Adrenal gland (tissue), 12 donors: ENCODE data around the gene UGT1A4. TPM values are rescaled to one million over a fixed set of nuclear protein-coding genes. Genes with fewer than 3 reads are reported as not detected.
"Not testable (repeated sequence)": the region's sequence is repeated elsewhere in the genome, so short reads cannot be mapped to it uniquely, and the experiment has no call there.

Experiments used
- DNase-seq, 7 donors: peaks; one replicate each; pipeline ENCODE4 v3.0.0-alpha.2; 2019 to 2020
- H3K27ac ChIP-seq, 5 donors: fragments of 200-600 bp; sonication (generic) in 4 of 5; 1 replicate in 3 of 5; 2 replicates in 2 of 5; pipeline versions ENCODE4 v1.5.1 to v1.8.0; 2016 to 2020; ENCODE audit warnings: mild to moderate bottlenecking in 1 of 5
- H3K27me3 ChIP-seq: fragments of 200-600 bp; 2 replicates; pipeline ENCODE4 v1.8.0; 2021
- H3K36me3 ChIP-seq, 2 donors: fragments of 200-600 bp; replicated peaks in 1 of 2; 1 replicate in 1 of 2; 2 replicates in 1 of 2; pipeline versions ENCODE4 v1.5.1 to v1.8.0; 2018 to 2022
- H3K4me1 ChIP-seq, 2 donors: fragments of 200-600 bp; replicated peaks in 1 of 2; 1 replicate in 1 of 2; 2 replicates in 1 of 2; pipeline versions ENCODE4 v1.5.1 to v1.8.0; 2018 to 2021
- H3K4me3 ChIP-seq, 4 donors: fragments of 200-600 bp; sonication (generic) in 3 of 4; one replicate each; pipeline ENCODE4 v1.5.1; 2016 to 2018
- H3K9me3 ChIP-seq, 3 donors: fragments of 200-600 bp; sonication (generic) in 1 of 3; replicated peaks in 1 of 3; 1 replicate in 2 of 3; 2 replicates in 1 of 3; pipeline versions ENCODE4 v1.5.1 to v1.8.0; 2016 to 2021
- CTCF ChIP-seq, 6 experiments: fragments of 450-650 bp in 4 of 6; fragments of 200-600 bp in 2 of 6; sonication (generic) in 1 of 6; IDR thresholded peaks; 1 replicate in 5 of 6; 2 replicates in 1 of 6; pipeline versions ENCODE4 v1.5.1 to v1.8.0; 2016 to 2021; ENCODE audit warnings: antibody characterized with exemption in 6 of 6, mild to moderate bottlenecking in 2 of 6, moderate library complexity in 1 of 6
- POLR2A ChIP-seq, 2 donors: fragments of 450-650 bp; IDR thresholded peaks; one replicate each; pipeline ENCODE4 v1.6.1; 2017; ENCODE audit warnings: antibody characterized with exemption in 2 of 2, mild to moderate bottlenecking in 2 of 2, moderate library complexity in 1 of 2
- WGBS, 4 donors: extraction: QIAGEN DNeasy Blood & Tissue Kit in 2 of 4; methylation state at CpG; one replicate each; pipeline versions ENCODE4 v1.1.5 to v1.1.7; 2013 to 2017; 5-methylcytosine and 5-hydroxymethylcytosine counted together
- intact Hi-C, 2 donors: fragments of 100-400 bp; cut with DNase I; formaldehyde crosslinking; loops; one replicate each; pipeline versions ENCODE4 v1.14.1 to v1.15.0; 2022 to 2023
- polyA plus RNA-seq, 3 donors: library from polyadenylated mRNA; stranded (reverse); fragments of 200-250 nt in 2 of 3; fragments of 350-450 nt in 1 of 3; fragmentation: Illumina TruSeq in 1 of 3; extraction: RNeasy Lipid Tissue Mini Kit (QIAGEN cat#74804) in 1 of 3; gene quantifications; one replicate each; pipeline ENCODE4 v1.2.3, GENCODE V29; 2013 to 2014
- total RNA-seq, 9 donors: library from RNA; depleted of rRNA in 4 of 9; stranded (reverse); fragments of >200 nt in 4 of 9; fragments of 120-200 nt in 1 of 9; fragmentation: NEBNext Ultra II Directional in 1 of 9; extraction: Animal tissue kit (Norgen Biotek cat#: 25700) in 1 of 9; gene quantifications; one replicate each; pipeline versions ENCODE4 v1.1.0 to v1.2.4, GENCODE V29; 2013 to 2023
- donor health status: healthy with polysubstance abuse.
- donor health status: Bipolar disorder and iron deficiency.
- donor health status: DM: yes; HTN: yes; CAD: no.
- donor health status: DM: no; HTN: no; CAD: no.
- donor health status: DM: no; HTN: no; CAD: no.
- donor health status: DM: yes; HTN: yes; CAD: no.

Gene UGT1A4
- total and polyA plus RNA-seq, 12 donors: 0.36 TPM; not detected in 11

- H3K4me1 ChIP-seq: no peaks in the 10 kb centered on the region
- intact Hi-C loops: no loop called here
- H3K27ac ChIP-seq: no peak within 1 kb of the TSS
Observed at GRCh38 chr2:233728723-233729301, 10.3 kb downstream of the UGT1A4 start, which contains the start of gene UGT1A3. UGT1A3 (plus strand) TSS chr2:233729042; CDS start chr2:233729127, 85 bp downstream.

GRCh38 chr2:233736868-233737653, 18.5 kb downstream of the UGT1A4 start:
- intact Hi-C loops: not testable (repeated sequence)

More at GRCh38 chr2:233728723-233729301, 10.3 kb downstream of the UGT1A4 start, which contains the start of gene UGT1A3:
- no peak for DNase-seq
- WGBS, 4 donors: 74 to 82% (median 76%) methylated on average over 8 of the region's 8 CpGs
- TF ChIP-seq CTCF (IDR thresholded peaks at IDR 0.05) (no peak), POLR2A (IDR thresholded peaks at IDR 0.05) (no peak)
- Histone ChIP-seq H3K9me3 (no peaks in the 10 kb centered on the region), H3K36me3 (no peaks in the 10 kb centered on the region), H3K27me3 (no peaks in the 10 kb centered on the region), H3K4me3 (no peak within 1 kb of the TSS)

DNA sequence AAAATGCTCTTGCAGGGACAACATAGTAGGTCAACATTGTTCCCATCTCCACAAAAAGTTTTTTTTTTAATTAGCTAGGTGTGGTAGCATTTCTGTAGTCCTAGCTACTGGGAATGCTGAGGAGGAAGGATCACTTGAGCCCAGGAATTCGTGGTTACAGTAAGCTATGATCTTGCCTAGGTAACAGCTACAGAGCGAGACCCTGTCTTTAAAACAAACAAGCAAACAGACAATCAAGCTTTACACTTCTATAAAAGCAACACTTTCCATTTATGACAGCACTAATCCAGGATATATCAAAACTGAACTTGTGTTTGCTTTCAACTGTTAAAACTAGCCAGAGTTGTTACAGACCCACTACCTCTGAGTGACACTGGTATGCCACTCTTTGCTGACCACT, 22.3 kb downstream of the UGT1A4 start:
- WGBS, 4 donors: 63 to 72% (median 67%) methylated on average over 2 of the region's 2 CpGs
- Histone ChIP-seq H3K36me3 (no peaks in the 10 kb centered on the region), H3K4me3 (no peak overlapping the region), H3K4me1 (no peaks in the 10 kb centered on the region), H3K27ac (no peak overlapping the region), H3K27me3 (peaks cover 5% of the 10 kb centered on the region), H3K9me3 (no peaks in the 10 kb centered on the region)
- intact Hi-C loops: no loop called here
- TF ChIP-seq CTCF (IDR thresholded peaks at IDR 0.05): no peak
- TF ChIP-seq POLR2A (IDR thresholded peaks at IDR 0.05): no peak
- DNase-seq: no peak

More at GRCh38 chr2:233736868-233737653, 18.5 kb downstream of the UGT1A4 start:
- not testable (repeated sequence) for H3K27me3 ChIP-seq, H3K27ac ChIP-seq, H3K36me3 ChIP-seq, H3K4me3 ChIP-seq, H3K4me1 ChIP-seq, H3K9me3 ChIP-seq, DNase-seq
- 78 to 83% (median 79%) methylated on average over 13 to 14 of the region's 14 CpGs for WGBS, 4 donors

DNA sequence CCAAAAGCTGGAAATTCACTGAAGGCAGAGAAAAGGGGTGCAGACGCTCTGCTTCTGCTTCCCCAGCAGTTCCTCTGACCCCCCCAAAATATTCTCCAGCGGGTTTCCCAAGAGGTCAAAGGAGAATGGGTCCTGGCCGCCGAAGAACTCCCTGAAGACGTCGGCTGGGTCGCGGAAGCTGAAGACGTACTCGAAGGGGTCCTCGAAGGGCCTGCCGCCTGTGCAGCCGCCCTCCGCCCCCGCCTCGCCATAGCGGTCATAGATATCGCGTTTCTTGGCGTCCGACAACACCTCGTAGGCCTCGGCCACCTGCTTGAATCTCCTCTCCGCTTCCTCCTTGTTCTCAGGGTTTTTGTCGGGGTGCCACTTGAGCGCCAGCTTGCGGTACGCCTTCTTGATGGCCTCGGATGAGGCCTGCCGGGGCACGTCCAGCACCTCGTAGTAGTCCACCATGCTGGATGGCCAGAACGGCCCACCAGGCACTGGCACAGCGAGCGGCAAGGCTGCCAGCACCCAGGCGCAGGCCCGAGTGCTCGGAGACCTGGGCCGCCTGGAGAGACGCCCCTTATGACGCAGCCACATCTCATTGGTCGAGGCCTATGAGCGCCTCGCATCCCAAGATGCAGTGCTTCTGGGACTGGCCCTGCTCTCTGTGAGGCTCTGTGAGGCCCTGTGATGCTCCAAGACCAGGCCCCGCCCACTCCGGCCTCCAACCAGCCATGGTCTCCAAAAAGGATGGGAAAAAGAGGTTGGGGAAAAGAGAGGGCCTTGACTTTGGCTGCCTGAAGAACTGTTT, 25.1 kb downstream of the UGT1A4 start:
- no peak for TF ChIP-seq CTCF (IDR thresholded peaks at IDR 0.05)
- no peak for TF ChIP-seq POLR2A (IDR thresholded peaks at IDR 0.05)
- H3K4me3 ChIP-seq: no peak overlapping the region
- no peaks in the 10 kb centered on the region for H3K4me1 ChIP-seq
- H3K36me3 ChIP-seq: no peaks in the 10 kb centered on the region
- WGBS, 4 donors: 91% methylated on average over 27 to 44 of the region's 46 CpGs
- H3K27ac ChIP-seq: no peak overlapping the region
- DNase-seq: no peak
- intact Hi-C loops: no loop called here
- H3K27me3 ChIP-seq: no peaks in the 10 kb centered on the region
- H3K9me3 ChIP-seq: no peaks in the 10 kb centered on the region
